ENCODE results near the gene TADA2B.

- TF ChIP-seq SUZ12 (IDR thresholded peaks at IDR 0.05; ENCODE audit: extremely low read depth, insufficient read depth, insufficient read length) (no peak), YY1 (IDR thresholded peaks at IDR 0.05; ENCODE audit: insufficient read depth, insufficient read length) (no peak)
These were observed 52.5 kb downstream of the TADA2B start for GRCh38 chr4:7095611-7096155.

Measured in NT2/D1 (cell line).